B cell (primary cell): ENCODE measurements around the gene MT3. TPM values are rescaled to one million over a fixed set of nuclear protein-coding genes. Genes with fewer than 3 reads are reported as not detected.

Experiments
- ATAC-seq: fragments of 200-7000 bp; cut with Tn5 transposase; one replicate; pipeline ENCODE4 v1.10.0; 2021; ENCODE audit warnings: low read depth, mild to moderate bottlenecking, moderate number of reproducible peaks, moderate library complexity
- CTCF ChIA-PET: fragments of 350-600 bp; sonication (Branson Sonifier 250); formaldehyde crosslinking; loops from one replicate; lab custom pipeline; 2021; ENCODE audit warnings: antibody characterized with exemption, inconsistent platforms; lab: Charles Lee
- POLR2A ChIA-PET: fragments of 350-600 bp; sonication (Branson Sonifier 250); formaldehyde crosslinking; loops from one replicate; lab custom pipeline; 2021; ENCODE audit warnings: antibody characterized with exemption; lab: Charles Lee
- DNase-seq: peaks from one replicate; pipeline ENCODE4 v3.0.0; 2013
- H2AFZ ChIP-seq: 2 replicates; pipeline ENCODE4 v1.6.1; 2012; ENCODE audit warnings: mild to moderate bottlenecking, low read depth, low read length; ENCODE audit not compliant: insufficient read depth, poor library complexity, severe bottlenecking
- H3K27ac ChIP-seq, 2 donors: 1 replicate in 1 of 2; 2 replicates in 1 of 2; pipeline ENCODE4 v1.5.1; 2012 to 2013; ENCODE audit warnings: low read length in 2 of 2, mild to moderate bottlenecking in 2 of 2, moderate library complexity in 1 of 2
- H3K27me3 ChIP-seq, 4 experiments: fragments of 200-600 bp in 1 of 4; sonication (generic) in 1 of 4; replicated peaks in 1 of 4; 1 replicate in 2 of 4; 2 replicates in 2 of 4; pipeline versions ENCODE4 v1.6.1 to v1.7.0; 2013 to 2016; ENCODE audit warnings: low read length in 3 of 4, mild to moderate bottlenecking in 2 of 4, mixed read lengths in 1 of 4, moderate library complexity in 1 of 4; ENCODE audit not compliant: insufficient read depth in 4 of 4, control insufficient read depth in 3 of 4; ENCODE audit errors: control extremely low read depth in 1 of 4
- H3K36me3 ChIP-seq, 2 experiments: replicated peaks in 1 of 2; 1 replicate in 1 of 2; 2 replicates in 1 of 2; pipeline versions ENCODE4 v1.6.1 to v1.7.1; 2013; ENCODE audit warnings: low read length in 1 of 2; ENCODE audit not compliant: insufficient read depth in 2 of 2, control insufficient read depth in 1 of 2; ENCODE audit errors: control extremely low read depth in 1 of 2, extremely low read depth in 1 of 2
- H3K4me1 ChIP-seq, 2 donors: fragments of 200-600 bp in 1 of 2; sonication (generic) in 1 of 2; 1 replicate in 1 of 2; 2 replicates in 1 of 2; pipeline versions ENCODE4 v1.5.1 to v1.6.1; 2013 to 2017; ENCODE audit warnings: low read length in 2 of 2; ENCODE audit not compliant: control insufficient read depth in 2 of 2, insufficient read depth in 2 of 2
- H3K4me2 ChIP-seq: replicated peaks from 2 replicates; pipeline ENCODE3; 2012; ENCODE audit warnings: mild to moderate bottlenecking, low read depth, low read length; ENCODE audit not compliant: poor library complexity, severe bottlenecking
- H3K4me3 ChIP-seq, 5 experiments: fragments of 200-600 bp in 1 of 5; sonication (generic) in 1 of 5; 1 replicate in 3 of 5; 2 replicates in 2 of 5; pipeline versions ENCODE4 v1.5.1 to v1.7.0; 2011 to 2016; ENCODE audit warnings: low read length in 4 of 5, mild to moderate bottlenecking in 4 of 5, low read depth in 2 of 5, control low read depth in 1 of 5, moderate library complexity in 1 of 5; ENCODE audit not compliant: insufficient read depth in 1 of 5; ENCODE audit errors: control extremely low read depth in 1 of 5, extremely low read depth in 1 of 5
- H3K79me2 ChIP-seq: fragments of 200-600 bp; sonication (generic); one replicate; pipeline ENCODE4 v1.6.0; 2016; ENCODE audit warnings: low read length; ENCODE audit not compliant: control insufficient read depth, insufficient read depth
- H3K9ac ChIP-seq: fragments of 200-600 bp; sonication (generic); 2 replicates; pipeline ENCODE4 v1.6.1; 2017; ENCODE audit warnings: mild to moderate bottlenecking, low read length, moderate library complexity
- H3K9me3 ChIP-seq, 3 donors: one replicate each; pipeline versions ENCODE4 v1.6.1 to v1.7.1; 2013; ENCODE audit warnings: low read length in 2 of 3; ENCODE audit not compliant: control insufficient read depth in 2 of 3, insufficient read depth in 1 of 3; ENCODE audit errors: control extremely low read depth in 1 of 3
- H4K20me1 ChIP-seq: 2 replicates; pipeline ENCODE4 v1.6.0; 2012; ENCODE audit warnings: mild to moderate bottlenecking, low read length; ENCODE audit not compliant: insufficient read depth, control insufficient read depth, poor library complexity, severe bottlenecking
- H3K27ac Mint-ChIP-seq: one replicate; pipeline ENCODE4 v1.8.0; 2021; ENCODE audit warnings: mixed read lengths
- H3K27me3 Mint-ChIP-seq: one replicate; pipeline ENCODE4 v1.8.0; 2021; ENCODE audit warnings: mixed read lengths
- H3K4me1 Mint-ChIP-seq: one replicate; pipeline ENCODE4 v1.8.0; 2021; ENCODE audit warnings: mixed read lengths
- H3K4me3 Mint-ChIP-seq: one replicate; pipeline ENCODE4 v1.8.0; 2021; ENCODE audit warnings: mixed read lengths
- H3K9me3 Mint-ChIP-seq: one replicate; pipeline ENCODE4 v1.8.0; 2022; ENCODE audit warnings: mixed read lengths; ENCODE audit not compliant: insufficient read depth
- EZH2 ChIP-seq: IDR thresholded peaks from 2 replicates; pipeline ENCODE4 v1.6.1; 2012; ENCODE audit warnings: borderline replicate concordance, low read depth, mild to moderate bottlenecking, moderate library complexity, low read length; ENCODE audit not compliant: insufficient read depth, poor library complexity, severe bottlenecking
- WGBS: methylation state at CpG from one replicate; pipeline ENCODE4 v1.1.5; 2013; ENCODE audit warnings: missing lambda C conversion rate; ENCODE audit not compliant: insufficient coverage; 5-methylcytosine and 5-hydroxymethylcytosine counted together
- intact Hi-C: fragments of 100-400 bp; cut with micrococcal nuclease; formaldehyde crosslinking; loops from one replicate; pipeline ENCODE4 v1.10.0; 2022
- polyA plus RNA-seq: library from polyadenylated mRNA; depleted of rRNA; stranded (reverse); fragments of >200 nt; gene quantifications from 2 replicates; pipeline ENCODE4 v1.2.3, GENCODE V29; 2012
- total RNA-seq, 2 donors: library from RNA; stranded (reverse); fragments of 120-200 nt in 1 of 2; gene quantifications; 1 replicate in 1 of 2; 2 replicates in 1 of 2; pipeline versions ENCODE4 v1.2.3 to v1.2.4, GENCODE V29; 2013 to 2022
- TF ChIP-seq, protein P1 (sequence below): fragments of 200-600 bp; IDR thresholded peaks from one replicate; pipeline ENCODE4 v1.8.0; 2022; ENCODE audit warnings: antibody characterized with exemption, mild to moderate bottlenecking

Gene MT3
- total and polyA plus RNA-seq, 2 donors (not counting 1 experiment from before 2014, with no cell fraction given): not detected

DNA sequence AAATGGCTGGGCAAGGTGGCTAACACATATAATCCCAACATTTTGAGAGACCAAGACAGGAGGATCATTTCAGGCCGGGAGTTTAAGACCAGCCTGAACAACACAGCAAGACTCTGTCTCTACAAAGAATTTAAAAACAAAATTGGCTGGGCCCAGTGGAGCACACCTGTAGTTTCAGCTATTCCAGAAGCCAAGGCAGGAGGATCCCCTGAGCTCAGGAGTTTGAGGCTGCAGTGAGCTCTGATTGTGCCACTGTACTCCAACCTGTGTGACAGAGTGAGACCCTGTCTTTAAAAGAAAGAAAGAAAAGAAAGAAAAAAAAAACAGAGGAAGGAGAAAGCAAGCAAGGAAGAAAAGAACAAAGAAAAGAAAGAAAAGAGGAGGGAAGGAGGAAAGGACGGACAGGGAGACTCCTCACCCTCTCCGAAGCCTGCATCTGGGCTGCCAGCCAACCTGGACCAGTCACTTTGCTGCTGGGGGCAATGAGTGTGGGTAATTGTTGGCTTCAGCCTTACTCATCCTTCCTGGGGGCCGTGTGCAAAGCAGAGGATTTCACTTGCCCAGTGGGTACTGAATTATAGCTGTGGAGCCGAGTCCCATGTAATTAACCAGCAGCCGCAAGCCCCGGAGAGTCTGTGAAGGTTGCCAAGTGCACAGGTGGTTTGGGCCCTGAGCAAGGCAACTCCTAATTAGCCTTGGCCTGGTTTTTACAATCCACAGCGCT, 31.1 kb upstream of the MT3 start:
- Histone ChIP-seq H2AFZ (no peak overlapping the region), H3K4me3 (no peak overlapping the region), H3K36me3 (no peaks in the 10 kb centered on the region), H3K79me2 (no peaks in the 10 kb centered on the region), H3K4me2 (no peak overlapping the region), H4K20me1 (no peaks in the 10 kb centered on the region), H3K27ac (no peak overlapping the region), H3K9me3 (no peaks in the 10 kb centered on the region), H3K4me1 (no peaks in the 10 kb centered on the region), H3K9ac (no peak overlapping the region), H3K27me3 (peaks cover 0 to 8% (median 3%) of the 10 kb centered on the region in 4 experiments)
- no peak overlapping the region for H3K27ac Mint-ChIP-seq
- H3K27me3 Mint-ChIP-seq: peaks cover 36% of the 10 kb centered on the region
- no peaks in the 10 kb centered on the region for H3K4me1 Mint-ChIP-seq
- POLR2A ChIA-PET: no interaction called here
- DNase-seq (no peak), ATAC-seq (no peak)
- intact Hi-C loops: no loop called here
- no peak overlapping the region for H3K4me3 Mint-ChIP-seq
- CTCF ChIA-PET: interaction anchor here (0.7 to 1.5 kb wide), 2 partner anchors 12 to 44 kb away, joined by 3 read pairs; no protein-coding TSS in a partner anchor
- TF ChIP-seq, protein P1, sequence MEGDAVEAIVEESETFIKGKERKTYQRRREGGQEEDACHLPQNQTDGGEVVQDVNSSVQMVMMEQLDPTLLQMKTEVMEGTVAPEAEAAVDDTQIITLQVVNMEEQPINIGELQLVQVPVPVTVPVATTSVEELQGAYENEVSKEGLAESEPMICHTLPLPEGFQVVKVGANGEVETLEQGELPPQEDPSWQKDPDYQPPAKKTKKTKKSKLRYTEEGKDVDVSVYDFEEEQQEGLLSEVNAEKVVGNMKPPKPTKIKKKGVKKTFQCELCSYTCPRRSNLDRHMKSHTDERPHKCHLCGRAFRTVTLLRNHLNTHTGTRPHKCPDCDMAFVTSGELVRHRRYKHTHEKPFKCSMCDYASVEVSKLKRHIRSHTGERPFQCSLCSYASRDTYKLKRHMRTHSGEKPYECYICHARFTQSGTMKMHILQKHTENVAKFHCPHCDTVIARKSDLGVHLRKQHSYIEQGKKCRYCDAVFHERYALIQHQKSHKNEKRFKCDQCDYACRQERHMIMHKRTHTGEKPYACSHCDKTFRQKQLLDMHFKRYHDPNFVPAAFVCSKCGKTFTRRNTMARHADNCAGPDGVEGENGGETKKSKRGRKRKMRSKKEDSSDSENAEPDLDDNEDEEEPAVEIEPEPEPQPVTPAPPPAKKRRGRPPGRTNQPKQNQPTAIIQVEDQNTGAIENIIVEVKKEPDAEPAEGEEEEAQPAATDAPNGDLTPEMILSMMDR: no peak
- TF ChIP-seq EZH2: no peak
- no peaks in the 10 kb centered on the region for H3K9me3 Mint-ChIP-seq
- WGBS: 94% methylated on average over 7 of the region's 8 CpGs

DNA sequence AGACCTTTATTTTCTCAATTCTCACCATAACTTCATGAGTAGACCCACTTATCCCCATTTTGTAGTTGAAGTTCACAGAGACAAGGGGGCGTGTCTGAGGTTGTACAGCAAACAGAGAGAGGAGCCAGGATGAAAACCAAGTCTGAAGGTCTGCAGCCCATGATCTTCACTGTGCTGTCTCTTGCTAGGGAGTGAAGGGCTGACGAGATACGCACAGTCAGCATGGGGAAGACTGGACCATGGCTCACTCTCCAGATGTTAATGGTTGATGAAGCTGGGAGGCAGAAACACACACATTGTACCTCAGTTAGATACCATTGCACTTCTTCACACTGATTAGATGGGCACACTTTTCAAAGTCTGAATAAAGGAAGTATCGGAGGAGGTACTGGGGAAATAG, 30.2 kb upstream of the MT3 start:
- H4K20me1 ChIP-seq: no peaks in the 10 kb centered on the region
- Mint-ChIP-seq H3K4me1 (no peaks in the 10 kb centered on the region), H3K9me3 (no peaks in the 10 kb centered on the region), H3K27me3 (peaks cover 40% of the 10 kb centered on the region), H3K4me3 (no peak overlapping the region), H3K27ac (no peak overlapping the region)
- H3K9me3 ChIP-seq: no peaks in the 10 kb centered on the region
- no peak overlapping the region for H3K4me3 ChIP-seq
- CTCF ChIA-PET: no interaction called here
- TF ChIP-seq, protein P1: no peak
- TF ChIP-seq EZH2: no peak
- H3K36me3 ChIP-seq: no peaks in the 10 kb centered on the region
- H3K27me3 ChIP-seq: peaks cover 0 to 6% (median 1%) of the 10 kb centered on the region in 4 experiments
- no peak overlapping the region for H2AFZ ChIP-seq
- intact Hi-C loops: no loop called here
- DNase-seq (no peak), ATAC-seq (no peak)
- H3K4me2 ChIP-seq: no peak overlapping the region
- no peak overlapping the region for H3K27ac ChIP-seq
- 67% methylated on average over 1 of the region's 4 CpGs for WGBS
- no peaks in the 10 kb centered on the region for H3K79me2 ChIP-seq
- H3K9ac ChIP-seq: no peak overlapping the region
- no peaks in the 10 kb centered on the region for H3K4me1 ChIP-seq
- POLR2A ChIA-PET: no interaction called here
